WI38 (cell line): ENCODE measurements around the gene SCP2.

Experiments
- H3K4me3 ChIP-seq: 2 replicates; pipeline ENCODE4 v1.5.1; 2011; ENCODE audit warnings: low read depth, mild to moderate bottlenecking, control low read depth, low read length
- CTCF ChIP-seq: IDR thresholded peaks from 2 replicates; pipeline ENCODE4 v1.5.1; 2012; ENCODE audit warnings: low read depth, mild to moderate bottlenecking, control low read depth, low read length

The SCP2 gene

DNA sequence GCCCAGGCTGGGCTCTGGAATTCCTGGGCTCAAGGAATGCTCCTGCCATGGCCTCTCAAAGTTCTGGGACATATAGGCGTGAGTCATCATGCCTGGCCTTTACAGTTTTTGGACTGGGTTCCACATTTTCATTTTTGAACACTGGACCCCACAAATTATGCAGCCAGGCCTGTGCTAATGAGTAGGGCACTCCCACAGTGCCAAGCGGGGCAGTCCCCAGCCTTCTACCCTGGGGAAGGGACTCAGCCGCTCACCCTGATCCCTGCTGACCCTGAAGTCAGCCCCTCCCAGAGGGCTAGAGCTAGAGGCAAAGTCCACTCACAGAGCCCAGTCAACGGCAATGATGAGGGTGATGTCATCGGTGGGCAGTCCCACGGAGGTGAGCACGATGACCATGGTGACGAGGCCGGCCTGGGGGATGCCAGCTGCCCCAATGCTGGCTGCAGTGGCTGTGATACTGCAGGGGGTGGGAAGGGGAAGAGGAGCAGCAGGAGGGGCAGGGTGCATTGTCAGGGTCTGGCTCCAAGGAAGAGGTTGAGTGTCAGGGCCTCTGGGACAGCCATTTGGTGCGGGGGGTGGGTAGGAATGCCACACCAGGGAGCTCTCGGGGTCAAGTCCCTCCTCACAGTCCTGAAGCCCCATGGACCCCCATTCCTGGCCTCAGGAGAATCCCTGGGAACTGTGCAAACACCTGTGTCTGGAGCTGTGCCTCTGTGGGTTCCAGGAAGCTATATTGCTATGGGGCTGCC, 162.6 kb downstream of the SCP2 start:
- H3K4me3 ChIP-seq = no peak overlapping the region
- TF ChIP-seq CTCF = no peak

- TF ChIP-seq CTCF = no peak
- no peak overlapping the region for H3K4me3 ChIP-seq
These were observed 163.4 kb downstream of the SCP2 start for GRCh38 chr1:53090227-53091147.

- no peak for TF ChIP-seq CTCF
- no peak overlapping the region for H3K4me3 ChIP-seq
These were observed 165.0 kb downstream of the SCP2 start for GRCh38 chr1:53091841-53092645.

- no peak overlapping the region for H3K4me3 ChIP-seq
- no peak for TF ChIP-seq CTCF
These were observed 165.8 kb downstream of the SCP2 start for GRCh38 chr1:53092659-53093450.

GRCh38 chr1:53093451-53093754, 166.3 kb downstream of the SCP2 start:
- no peak for TF ChIP-seq CTCF
- no peak overlapping the region for H3K4me3 ChIP-seq

DNA sequence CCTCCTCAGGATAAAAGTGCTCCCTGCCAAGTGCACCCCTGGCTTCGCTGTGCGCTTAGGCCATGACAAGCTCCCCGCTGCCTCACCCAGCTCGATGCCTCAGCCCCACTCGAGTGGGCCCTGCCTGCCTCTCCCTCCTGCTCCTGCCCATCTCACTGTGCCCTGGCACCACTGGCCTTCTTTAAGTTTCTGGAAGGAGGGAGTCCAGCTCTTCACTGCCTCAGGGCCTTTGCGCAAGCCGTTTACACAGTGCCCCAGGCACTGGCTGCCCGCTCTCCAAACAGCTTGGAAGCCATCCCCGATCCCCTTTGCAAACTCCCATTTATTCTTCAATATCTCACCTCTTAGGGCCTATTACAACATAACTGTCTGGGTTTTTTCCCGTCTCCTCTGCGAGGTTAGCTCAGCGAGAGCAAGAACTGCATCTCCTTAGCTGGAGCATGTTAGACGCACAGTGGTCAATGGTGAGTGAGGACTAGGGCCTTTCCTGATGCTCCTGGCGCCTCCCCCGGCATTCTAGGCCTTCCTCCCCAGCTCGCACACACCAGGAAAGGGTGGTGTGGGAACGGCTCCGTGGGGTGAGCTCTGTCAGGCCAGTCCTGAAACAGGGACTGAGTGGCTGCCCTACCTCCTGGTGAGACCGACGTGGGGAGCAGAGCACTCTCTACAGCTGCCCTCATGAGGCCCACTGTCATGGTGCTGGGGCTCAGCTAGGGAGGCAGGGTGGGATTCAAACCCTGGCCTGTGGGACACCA, 166.9 kb downstream of the SCP2 start:
- no peak overlapping the region for H3K4me3 ChIP-seq
- TF ChIP-seq CTCF = no peak
